ENCODE results near the gene CACNA1B.

CACNA1B gene

DNA sequence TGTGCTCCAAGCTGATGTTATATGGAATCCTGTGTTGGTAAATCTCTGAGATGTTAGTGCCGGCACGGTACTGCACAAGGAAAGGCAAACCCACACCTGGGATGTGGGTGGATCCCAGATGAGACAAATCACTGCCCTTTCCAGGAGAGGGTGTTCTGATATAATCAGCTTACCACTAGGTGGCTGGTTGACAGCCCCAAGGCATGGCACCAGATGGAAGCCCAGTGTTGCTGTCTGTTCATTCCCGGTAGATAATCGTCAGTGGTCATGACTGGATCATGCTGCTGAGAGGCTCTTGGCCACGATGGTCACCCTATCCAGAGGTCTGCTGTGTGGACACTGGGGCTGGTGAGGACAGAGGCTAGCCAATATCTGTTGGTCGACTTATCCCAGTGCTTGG lies 184.0 kb downstream of the CACNA1B start:
- DNase-seq: no peak

DNA sequence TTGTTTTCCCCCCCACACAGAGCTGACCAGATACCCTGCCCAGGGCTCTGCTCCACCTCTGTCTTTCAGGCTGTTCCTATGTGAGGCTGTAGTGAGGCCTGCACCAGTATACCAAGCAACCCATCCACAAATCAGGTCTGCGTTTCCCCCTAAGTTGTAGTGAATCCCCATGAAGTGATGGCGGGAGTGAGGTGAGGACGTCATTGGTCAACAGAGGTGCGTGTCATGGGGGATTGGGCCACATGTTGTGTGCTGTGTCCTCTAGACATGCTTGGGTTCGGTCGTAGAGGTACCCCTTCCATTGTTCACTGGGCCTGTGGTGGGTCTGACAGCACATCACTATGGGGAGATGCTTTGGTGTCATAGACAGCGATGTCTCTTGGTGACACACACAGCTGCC lies 184.6 kb downstream of the CACNA1B start:
- no peak for DNase-seq

DNA sequence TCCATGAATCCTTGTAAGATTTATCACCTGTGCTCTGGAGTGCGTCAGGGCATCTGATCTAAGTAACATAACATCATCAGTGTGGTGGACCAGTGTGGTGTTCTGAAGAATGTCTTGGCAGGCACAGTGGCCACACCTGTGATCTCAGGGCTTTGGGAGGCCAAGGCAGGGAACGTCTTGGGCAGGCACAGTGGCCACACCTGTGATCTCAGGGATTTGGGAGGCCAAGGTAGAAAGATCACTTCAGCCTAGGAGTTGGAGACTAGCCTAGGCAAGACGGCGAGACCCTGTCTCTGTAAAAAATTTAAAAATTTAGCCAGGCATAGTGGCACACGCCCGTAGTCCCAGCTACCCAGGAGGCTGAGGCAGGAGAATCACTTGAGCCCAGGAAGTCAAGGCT lies 185.5 kb downstream of the CACNA1B start:
- no peak for DNase-seq

DNA sequence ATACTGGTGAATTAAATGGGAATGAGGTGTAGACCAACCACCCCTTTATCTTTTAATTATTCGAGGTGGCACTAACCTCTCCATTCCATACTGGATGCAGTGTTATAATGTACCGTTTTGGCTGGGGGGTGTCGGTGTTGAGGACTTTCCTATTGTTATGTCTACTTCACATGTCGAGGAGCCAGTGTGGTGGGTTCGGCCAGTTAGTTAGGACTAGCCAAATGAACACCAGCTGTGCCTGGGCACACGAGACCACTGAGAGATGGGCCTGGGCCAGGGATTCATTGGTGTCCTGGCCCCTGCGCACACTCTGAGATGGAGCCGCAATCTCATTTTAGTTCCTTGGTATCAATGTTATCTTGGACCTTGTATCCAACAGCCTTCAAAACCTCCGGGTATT lies 186.2 kb downstream of the CACNA1B start:
- no peak for DNase-seq

DNA sequence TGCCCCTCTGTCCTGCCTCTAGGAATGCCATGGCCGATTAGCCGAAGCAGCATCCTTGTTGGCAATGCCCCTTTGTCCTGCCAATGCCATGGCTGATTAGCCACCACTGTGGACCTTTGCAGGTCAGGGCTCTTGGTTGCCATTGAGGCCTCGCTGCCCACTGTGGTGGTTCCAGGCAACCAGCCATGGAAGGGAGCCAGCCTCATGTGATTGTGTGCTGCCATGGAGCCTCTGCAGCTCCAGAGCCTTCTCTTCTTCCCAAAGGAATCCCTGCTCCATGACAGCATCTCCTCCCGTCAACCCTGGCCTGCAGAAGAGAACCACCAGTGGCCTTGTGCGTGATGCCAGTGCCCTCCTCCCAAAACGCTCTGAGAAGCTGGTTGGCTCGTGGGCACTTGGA lies 187.0 kb downstream of the CACNA1B start:
- DNase-seq: no peak

DNA sequence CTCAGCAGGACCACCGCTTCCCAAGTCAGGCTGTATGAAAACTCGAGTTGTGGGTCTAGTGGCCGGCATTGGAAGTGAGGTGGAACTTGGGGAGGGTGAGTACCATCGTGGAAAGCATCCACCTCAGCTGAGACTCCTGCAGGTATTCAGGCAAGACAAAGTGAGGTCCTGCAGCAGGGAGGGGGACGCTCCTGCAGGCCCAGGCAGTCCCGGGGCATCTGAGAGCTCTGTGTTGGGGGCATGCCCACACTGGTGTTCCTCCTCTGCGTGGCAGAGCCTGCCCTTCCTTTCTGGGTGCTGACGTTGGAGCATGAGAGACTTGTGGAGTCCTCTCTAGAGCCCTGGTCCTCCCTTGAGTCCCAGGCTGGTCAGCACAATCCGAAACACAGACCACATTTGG lies 187.7 kb downstream of the CACNA1B start:
- no peak for DNase-seq

DNA sequence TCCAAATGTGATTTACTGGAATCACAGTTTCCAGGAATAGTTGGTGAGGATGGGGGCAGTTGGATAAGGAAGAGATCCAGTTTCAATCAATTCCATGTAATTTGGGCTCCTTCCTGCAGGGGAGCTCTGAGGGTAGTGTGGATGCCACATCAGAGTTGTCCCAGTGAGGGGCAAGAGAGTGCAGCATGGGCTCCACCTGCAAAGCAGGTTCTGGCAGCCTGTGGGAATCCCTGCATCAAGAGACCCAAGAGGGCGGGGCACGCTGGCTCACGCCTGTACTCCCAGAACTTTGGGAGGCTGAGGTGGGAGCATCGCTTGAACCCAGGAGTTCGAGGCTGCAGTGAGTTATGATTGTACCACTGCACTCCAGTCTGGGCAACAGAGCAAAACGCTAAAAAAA lies 188.5 kb downstream of the CACNA1B start:
- no peak for DNase-seq

DNA sequence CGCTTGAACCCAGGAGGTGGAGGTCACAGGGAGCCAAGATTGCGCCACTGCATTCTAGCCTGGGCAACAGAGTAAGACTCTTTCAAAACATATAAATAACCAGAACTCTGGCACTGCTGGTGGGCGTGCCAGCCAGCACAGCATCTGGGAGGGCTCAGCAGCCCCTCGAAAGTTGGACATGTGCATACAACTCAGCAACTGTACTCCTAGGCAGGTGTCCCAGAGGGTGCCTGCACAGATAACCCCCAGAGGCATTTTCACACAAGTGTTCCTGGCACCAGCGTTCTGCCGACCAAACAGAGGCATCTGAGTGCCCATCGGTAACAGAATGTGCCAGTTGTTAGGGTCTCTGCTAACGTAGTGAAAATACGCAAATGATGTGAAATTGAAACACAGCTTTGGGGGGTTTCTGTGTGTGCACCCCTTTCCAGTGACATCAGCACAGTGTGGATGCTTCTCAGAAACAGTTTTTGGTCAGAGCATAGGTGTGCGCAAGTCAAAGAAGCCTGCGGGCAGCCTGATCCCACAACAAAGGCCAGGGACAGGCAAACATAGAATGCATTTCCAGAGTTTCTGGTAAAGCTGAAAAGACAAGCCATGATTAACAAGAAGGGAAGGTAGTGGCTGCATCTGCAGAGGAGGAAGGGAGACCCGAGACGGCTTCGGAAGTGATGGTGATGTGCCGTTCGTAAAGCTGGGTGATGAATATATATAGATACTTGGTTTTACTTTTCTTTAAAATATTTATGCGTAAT lies 190.2 kb downstream of the CACNA1B start:
- DNase-seq: no peak

DNA sequence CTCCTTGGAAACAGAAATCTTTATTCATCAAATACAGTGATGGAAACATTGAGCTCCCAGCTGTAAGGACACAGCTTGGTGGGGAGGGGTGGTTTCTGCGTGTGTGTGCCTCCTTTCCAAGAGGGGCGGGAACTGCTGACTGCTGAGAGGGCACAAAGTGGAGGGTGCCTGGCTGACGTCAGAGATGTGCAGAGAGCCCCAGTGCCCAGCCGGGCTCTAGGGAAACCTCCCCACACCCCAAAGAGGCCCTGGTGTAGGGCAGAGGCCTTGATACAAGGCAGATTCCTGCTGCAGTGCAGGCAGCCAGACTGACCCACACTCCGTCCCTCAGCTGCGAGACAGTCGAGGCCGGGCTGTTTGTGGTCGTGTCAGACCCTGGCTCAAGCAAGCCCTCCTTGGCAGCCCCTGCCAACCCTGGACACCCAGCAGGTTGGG lies 191.0 kb downstream of the CACNA1B start:
- DNase-seq: no peak

DNA sequence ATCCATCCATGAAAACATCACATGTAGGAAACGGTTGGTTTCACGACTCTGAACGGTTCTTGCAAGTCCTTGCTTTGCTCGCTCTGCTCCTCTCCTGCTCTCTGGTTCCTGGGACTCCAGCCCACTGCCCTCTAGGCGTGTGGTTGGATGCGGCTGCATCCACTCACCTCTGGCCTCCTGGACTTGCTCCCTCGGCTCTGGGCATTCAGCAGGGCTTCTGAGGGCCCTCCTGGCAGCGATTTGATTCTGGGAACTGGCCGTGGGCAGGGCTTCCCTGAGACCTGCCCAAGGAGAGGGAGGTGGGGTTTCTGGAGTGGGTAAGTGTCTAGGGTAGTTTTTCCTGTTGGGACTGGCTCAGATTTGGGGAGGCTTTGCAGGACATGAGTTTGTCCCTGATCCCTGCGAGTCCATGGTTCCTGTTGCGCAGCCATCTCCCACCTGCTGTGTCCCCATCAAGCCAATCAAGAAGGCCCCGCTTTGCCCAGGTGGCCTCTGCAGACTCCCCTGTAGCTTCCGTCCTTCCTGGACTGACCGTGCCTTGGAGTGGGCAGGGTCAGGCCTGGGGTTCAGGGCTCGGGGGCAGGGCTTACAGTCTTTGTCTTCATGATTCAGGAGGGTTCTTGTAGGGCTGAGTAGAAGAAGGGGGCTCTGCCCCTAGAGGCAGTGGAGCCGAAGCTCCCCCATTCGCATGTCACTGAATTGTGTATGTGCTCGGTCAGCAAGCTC lies 192.3 kb downstream of the CACNA1B start:
- DNase-seq: no peak

DNA sequence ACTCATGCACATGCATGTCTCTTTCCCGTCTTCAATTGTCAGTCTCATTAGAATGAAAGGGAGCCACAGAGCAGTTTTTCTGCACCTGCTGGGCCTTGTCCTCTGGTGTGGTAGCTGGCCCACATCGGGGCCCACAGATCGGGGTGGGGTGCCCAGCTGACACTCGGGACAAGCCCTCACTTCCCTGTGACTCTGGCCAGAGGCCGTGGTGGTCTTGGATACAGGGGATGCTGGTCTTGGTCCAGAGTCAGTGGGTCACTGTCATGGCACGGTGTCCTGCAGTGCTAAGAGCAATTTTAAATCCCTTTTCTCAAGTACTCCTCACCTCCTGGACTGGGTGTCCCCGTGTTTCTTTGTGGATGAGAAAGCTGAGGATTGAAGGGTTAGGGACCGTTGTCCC lies 193.2 kb downstream of the CACNA1B start:
- DNase-seq: no peak

DNA sequence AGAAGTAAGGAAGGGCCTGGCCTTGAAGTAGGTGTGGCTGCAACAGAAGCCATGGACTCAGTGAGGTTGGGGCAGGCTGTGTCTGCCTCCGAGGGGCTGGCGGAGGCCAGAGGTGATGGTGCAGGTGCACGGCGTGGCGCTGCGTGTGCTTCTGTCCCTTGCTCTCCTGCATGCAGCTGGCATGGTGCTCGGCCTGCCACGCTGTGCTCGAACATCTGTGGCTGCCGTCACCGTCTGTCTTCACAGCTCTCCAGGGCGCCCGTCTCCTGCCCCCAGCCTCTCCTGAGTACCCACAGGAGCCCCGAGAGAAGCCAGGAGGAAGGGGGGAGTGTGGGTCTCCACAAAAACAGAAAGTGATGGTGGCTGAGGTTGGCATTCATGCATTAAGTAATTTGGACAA lies 193.7 kb downstream of the CACNA1B start:
- DNase-seq: no peak

DNA sequence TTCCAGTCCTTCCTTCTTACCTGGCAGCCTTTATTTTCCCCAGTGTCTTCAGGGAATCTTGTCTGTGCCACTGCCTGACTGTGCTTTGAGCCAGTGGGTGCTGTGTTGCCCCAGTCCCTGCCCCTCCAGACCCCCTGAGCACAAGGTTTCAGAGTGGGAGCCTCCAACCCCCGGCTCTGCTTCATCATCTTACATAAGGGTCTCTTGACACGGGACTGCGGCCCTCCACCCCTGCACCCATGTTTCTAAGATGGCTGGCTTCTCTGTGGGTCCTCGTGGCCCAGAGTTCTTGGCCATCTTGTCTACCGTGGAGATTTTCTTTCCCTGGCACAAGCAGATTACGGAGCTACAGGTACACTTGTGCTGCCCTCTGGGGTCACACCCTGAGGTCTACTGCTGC lies 194.1 kb downstream of the CACNA1B start:
- DNase-seq: no peak

DNA sequence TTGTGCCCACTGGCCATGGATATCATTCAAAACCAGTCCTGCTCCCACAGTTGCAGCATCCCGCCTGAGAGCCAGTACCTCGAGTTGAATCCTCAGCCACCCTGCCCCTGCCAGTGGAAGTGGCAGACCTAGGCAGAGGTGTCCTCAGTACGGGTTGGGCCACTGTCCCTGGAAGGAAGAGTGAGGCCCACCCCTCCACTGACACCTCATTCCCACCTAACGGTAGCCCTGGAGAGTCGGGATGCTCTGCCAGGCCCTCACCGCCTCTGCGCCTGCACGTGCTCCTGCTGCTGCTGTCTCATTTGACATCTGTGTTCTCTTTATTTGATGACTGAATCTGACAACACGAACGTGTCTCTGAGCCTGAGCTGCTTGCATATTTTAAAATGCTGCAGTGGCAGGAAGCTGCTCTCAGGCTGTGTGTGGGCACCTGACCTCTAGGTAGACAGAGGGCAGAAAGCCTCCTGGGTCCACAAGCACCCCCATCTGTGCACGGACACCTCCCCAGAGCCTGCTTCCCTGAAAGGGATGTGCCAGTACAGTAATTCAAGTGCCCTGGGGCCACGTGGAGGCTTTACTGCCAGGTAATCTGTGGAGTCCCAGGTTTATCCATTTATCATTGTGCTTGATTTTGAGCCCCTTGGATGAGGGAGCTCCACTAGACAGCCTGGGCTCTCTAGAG lies 194.7 kb downstream of the CACNA1B start:
- DNase-seq: no peak

DNA sequence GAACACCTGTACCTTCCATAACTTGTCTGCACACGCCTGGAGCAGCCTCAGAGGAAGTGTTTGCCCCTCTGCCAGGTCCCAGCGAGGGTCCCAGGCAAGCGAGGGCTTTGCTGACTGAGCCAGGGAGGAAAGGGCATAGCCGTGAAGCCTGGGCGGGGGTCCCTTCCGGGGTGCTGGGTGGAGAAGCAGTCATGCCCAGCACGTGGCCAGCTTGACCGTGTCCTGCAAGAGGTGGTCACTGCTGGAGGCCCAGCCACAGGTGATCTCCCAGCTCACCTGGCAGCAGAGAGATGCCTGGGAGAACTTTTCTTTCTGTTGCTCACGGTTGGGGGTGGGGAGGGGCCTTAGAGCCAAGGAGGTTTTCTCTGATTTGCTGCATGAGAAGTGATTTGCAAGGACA lies 195.3 kb downstream of the CACNA1B start:
- DNase-seq: no peak

DNA sequence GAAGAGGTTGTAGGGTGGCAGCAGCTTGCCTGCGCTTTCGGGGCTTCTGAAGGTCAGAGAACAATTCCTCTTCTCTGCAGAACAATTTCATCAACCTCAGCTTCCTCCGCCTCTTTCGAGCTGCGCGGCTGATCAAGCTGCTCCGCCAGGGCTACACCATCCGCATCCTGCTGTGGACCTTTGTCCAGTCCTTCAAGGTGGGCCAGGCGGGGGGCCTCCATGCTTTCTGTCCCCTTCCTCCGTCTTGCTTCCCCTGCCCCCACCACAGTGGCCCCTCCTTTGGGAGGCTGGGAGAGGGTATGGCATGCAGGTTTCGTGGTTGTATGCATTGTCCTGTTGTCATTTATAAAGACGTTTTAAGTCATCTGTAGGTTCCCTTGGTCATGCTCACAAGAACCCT lies 195.8 kb downstream of the CACNA1B start:
- no peak for DNase-seq

DNA sequence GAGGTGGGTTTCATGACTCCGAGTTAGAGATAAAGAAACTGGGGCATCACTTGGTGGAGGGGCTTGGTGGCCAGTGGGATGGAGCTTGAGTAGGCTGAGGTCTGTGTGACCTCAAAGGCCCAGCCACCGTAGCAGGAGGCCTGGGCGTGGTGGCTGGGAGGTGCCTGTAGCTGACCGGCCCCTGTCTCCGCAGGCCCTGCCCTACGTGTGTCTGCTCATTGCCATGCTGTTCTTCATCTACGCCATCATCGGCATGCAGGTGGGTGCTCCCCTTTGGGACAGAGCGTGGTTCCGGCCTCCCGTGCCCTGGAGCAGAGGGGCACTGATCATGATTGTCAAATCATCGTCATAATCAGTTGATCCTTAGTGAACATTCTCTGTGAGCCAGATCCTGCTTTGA lies 196.2 kb downstream of the CACNA1B start:
- DNase-seq: no peak

DNA sequence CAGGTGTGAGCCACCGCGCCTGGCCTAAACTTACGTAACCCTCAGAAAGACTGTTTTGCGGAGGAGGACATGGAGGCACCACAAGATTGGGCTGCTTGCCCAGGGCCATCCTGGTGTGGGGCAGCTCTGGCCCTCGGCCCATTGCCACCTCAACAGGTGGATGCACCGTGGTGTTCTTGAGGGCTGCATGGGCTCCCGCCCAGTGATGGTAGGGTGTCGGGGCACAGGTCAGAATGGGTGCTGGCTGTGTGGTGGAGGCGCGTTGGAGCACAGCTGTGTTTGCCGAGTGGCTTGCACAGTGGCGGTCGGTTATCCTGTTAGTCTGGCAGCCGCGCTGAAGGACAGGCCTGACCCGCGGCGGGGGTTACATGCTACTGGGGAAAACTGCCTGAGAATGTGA lies 196.9 kb downstream of the CACNA1B start:
- DNase-seq: no peak

DNA sequence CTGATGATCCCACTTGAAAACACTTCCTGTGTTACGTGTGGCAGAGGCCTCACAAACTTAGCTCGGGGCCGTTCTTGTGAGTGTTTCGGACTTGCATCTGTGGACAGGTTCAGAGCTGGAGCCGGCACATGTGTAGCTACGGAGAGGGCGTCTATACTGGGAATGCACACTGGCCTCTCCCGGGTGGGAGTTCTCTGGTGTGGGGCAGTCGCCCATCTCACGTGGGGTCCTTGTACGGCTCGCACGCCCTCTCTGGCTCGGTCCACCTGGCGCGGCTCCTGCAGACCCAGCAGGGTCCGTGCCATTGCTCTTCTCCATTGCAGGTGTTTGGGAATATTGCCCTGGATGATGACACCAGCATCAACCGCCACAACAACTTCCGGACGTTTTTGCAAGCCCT lies 197.9 kb downstream of the CACNA1B start:
- DNase-seq: no peak

DNA sequence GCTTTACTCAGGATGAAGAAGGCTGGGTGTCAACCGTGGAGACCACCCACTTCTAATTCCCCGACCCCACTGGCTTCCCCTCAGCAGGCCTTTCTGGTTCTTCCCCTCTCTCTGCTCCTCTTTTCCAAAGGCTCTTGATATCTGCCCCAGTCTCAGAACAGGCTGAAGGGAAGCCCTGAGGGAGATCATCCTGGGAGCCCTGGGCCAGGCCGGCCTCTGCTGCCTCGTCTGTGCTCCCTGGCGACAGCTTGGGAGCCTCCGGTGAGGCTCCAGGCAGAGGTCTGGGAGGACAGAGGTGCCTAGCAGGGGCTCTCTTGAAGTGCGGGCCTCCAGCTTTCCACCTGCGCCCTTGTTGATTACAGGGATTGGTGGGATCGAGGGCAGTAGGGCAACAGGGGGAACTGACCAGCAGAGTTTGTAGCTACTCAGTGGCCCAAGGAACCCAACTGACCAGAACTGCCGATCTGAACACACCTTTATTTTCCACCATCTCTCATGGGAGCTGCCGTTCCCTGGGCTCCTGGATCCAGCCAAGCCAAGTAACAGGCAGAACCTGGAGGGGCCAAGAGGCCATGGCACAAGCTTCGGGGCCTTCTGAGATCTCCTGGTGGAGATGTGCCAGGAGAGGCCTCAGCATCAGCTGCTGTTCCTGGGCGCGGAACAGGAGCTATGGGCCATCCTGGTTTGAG lies 198.5 kb downstream of the CACNA1B start:
- DNase-seq: no peak

DNA sequence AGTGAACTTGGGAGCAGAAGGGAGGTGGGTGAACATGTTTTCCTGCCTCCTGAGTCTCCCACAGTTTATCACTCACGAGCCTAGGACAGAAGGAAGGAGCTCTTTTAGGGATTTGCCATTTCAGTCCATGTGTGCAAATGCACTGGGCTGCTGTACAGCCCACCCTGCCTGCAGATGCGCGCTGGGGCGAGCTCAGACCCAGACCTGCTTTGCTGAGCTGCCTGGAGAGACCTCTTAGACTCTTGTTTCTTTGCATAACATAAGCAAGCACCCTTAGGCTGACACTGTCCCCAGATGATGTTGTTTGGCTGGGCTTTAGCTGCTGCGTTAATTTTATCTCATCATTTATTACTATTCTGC lies 199.0 kb downstream of the CACNA1B start:
- no peak for DNase-seq

DNA sequence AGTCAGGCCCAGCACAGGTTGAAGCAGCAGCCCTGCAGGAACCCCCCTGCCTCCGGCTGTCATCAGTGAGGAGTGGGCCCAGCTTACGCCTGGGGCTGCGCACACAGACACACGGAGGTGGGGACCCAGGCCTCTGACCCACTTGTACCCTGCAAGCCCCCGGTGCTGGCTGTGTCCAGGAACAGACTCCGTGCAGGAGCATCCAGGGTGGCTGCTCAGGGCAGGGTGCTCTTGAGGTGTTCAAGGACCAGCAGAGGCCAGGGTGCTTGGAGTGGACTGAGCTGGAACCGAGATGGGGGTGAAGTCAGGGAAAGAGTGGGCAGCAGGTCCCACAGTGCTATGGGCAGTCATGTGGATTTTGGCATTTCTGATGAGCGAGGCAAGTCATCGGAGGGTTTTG lies 199.5 kb downstream of the CACNA1B start:
- DNase-seq: no peak

DNA sequence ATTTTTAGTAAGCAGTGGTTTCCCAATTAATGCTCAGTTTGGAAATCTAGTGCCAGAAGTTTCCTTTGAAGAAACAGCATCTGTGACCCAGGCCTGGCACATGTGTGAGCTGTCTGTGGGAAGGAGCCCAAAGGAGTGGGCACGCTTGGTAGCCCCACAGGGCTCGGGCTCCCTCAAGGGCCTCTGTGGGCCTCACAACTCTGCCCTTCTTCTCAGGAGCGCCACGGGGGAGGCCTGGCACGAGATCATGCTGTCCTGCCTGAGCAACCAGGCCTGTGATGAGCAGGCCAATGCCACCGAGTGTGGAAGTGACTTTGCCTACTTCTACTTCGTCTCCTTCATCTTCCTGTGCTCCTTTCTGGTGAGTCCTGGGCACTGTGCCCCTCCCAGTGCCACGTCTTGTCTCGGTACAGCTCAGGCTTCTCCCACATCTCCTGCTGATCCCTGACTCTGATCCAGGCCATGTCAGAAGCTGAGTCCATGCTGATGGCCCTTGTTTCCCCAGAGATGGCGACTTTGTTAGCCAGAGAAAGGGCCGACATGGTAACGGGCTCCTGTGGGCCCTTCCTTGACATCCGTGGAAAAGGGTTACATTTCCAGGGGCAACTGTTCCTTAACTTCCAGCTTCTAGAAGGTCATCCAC lies 200.4 kb downstream of the CACNA1B start:
- DNase-seq: no peak

All from CD4-positive, alpha-beta T cell treated with Interleukin-10 for 1 hour (primary cell).